PC-3 (cell line): ENCODE results near the gene SULT2B1. TPM values are rescaled to one million over a fixed set of nuclear protein-coding genes. Genes with fewer than 3 reads are reported as not detected.
"Not testable (repeated sequence)": the region's sequence is repeated elsewhere in the genome, so short reads cannot be mapped to it uniquely, and the experiment has no call there.

Source experiments
- ATAC-seq: fragments of 200-7000 bp; cut with Tn5 transposase; 2 replicates; pipeline ENCODE4 v1.9.1; 2020; ENCODE audit warnings: mild to moderate bottlenecking, moderate library complexity
- BruUV-seq: library from RNA; stranded (reverse); fragments of 400-500 nt; replicated peaks from 2 replicates; lab custom pipeline; 2021; lab: Mats Ljungman, UMichigan
- CTCF ChIA-PET: fragments of 300-600 bp; sonication (Branson Sonifier 250); formaldehyde crosslinking; loops from one replicate; lab custom pipeline; 2022; ENCODE audit warnings: antibody characterized with exemption; lab: Charles Lee
- POLR2A ChIA-PET: fragments of 300-600 bp; sonication (Branson Sonifier 250); formaldehyde crosslinking; loops from one replicate; lab custom pipeline; 2022; ENCODE audit warnings: antibody characterized with exemption; ENCODE audit not compliant: unreplicated experiment; lab: Charles Lee
- DNase-seq: peaks from one replicate; pipeline ENCODE4 v3.0.0-alpha.2; 2015
- H2AFZ ChIP-seq: fragments of 300-600 bp; sonication (generic); 2 replicates; pipeline ENCODE4 v1.6.0; 2016; ENCODE audit warnings: antibody characterized with exemption, low read length
- H3F3A ChIP-seq: fragments of 300-600 bp; sonication (generic); one replicate; pipeline ENCODE4 v1.6.0; 2017; ENCODE audit warnings: antibody characterized with exemption, low read length, control low read depth, mild to moderate bottlenecking; ENCODE audit not compliant: unreplicated experiment
- H3K27ac ChIP-seq: fragments of 300-600 bp; sonication (generic); 2 replicates; pipeline ENCODE4 v1.5.1; 2016; ENCODE audit warnings: mild to moderate bottlenecking, low read length
- H3K27me3 ChIP-seq: fragments of 300-600 bp; sonication (generic); 2 replicates; pipeline ENCODE4 v1.6.1; 2016; ENCODE audit warnings: low read length, mixed read lengths
- H3K36me3 ChIP-seq: fragments of 300-600 bp; sonication (generic); 2 replicates; pipeline ENCODE4 v1.6.1; 2016; ENCODE audit warnings: low read depth, mixed run types, low read length, mixed read lengths
- H3K4me1 ChIP-seq: fragments of 300-600 bp; sonication (generic); 2 replicates; pipeline ENCODE4 v1.5.1; 2016; ENCODE audit warnings: low read length; ENCODE audit not compliant: insufficient read depth
- H3K4me2 ChIP-seq: fragments of 300-600 bp; sonication (generic); 2 replicates; pipeline ENCODE4 v1.6.0; 2016; ENCODE audit warnings: low read length
- H3K4me3 ChIP-seq: fragments of 300-600 bp; sonication (generic); 2 replicates; pipeline ENCODE4 v1.5.1; 2016; ENCODE audit warnings: mild to moderate bottlenecking, low read length, mixed read lengths
- H3K79me2 ChIP-seq: fragments of 300-600 bp; sonication (generic); 2 replicates; pipeline ENCODE4 v1.6.1; 2017; ENCODE audit warnings: low read length, mixed read lengths
- H3K9ac ChIP-seq: fragments of 300-600 bp; sonication (generic); 2 replicates; pipeline ENCODE4 v1.6.0; 2016; ENCODE audit warnings: mild to moderate bottlenecking, low read length
- H3K9me2 ChIP-seq: fragments of 300-600 bp; sonication (generic); replicated peaks from 2 replicates; pipeline ENCODE4 v1.6.1; 2016; ENCODE audit warnings: mixed run types, low read length, mixed read lengths
- H3K9me3 ChIP-seq: fragments of 300-600 bp; sonication (generic); 2 replicates; pipeline ENCODE4 v1.6.1; 2016; ENCODE audit warnings: low read length, mixed read lengths
- H4K20me1 ChIP-seq: fragments of 300-600 bp; sonication (generic); 2 replicates; pipeline ENCODE4 v1.6.1; 2016; ENCODE audit warnings: low read length, mixed read lengths
- EZH2 ChIP-seq: fragments of 300-600 bp; sonication (generic); IDR thresholded peaks from one replicate; pipeline ENCODE4 v1.6.1; 2017; ENCODE audit warnings: antibody characterized with exemption, mild to moderate bottlenecking, low read length; ENCODE audit not compliant: unreplicated experiment
- EZH2phosphoT487 ChIP-seq: fragments of 300-600 bp; sonication (generic); IDR thresholded peaks from 2 replicates; pipeline ENCODE4 v1.6.1; 2018; ENCODE audit warnings: mild to moderate bottlenecking, antibody characterized with exemption, low read length, borderline replicate concordance
- intact Hi-C: fragments of 100-400 bp; cut with micrococcal nuclease; formaldehyde crosslinking; loops from 2 replicates; pipeline ENCODE4 v1.9.0; 2023
- total RNA-seq: library from RNA; depleted of rRNA; stranded (reverse); fragments of >200 nt; gene quantifications from 2 replicates; pipeline ENCODE4 v1.2.3, GENCODE V29; 2014
- TF ChIP-seq, protein P1 (sequence below): fragments of 300-600 bp; sonication (generic); conservative IDR thresholded peaks from 2 replicates; pipeline ENCODE4 v1.5.1; 2017; ENCODE audit warnings: antibody characterized with exemption, low read depth, mild to moderate bottlenecking, low read length

SULT2B1 gene
- total RNA-seq, 1 experiment from 2014 or later = 6.7 TPM

DNA sequence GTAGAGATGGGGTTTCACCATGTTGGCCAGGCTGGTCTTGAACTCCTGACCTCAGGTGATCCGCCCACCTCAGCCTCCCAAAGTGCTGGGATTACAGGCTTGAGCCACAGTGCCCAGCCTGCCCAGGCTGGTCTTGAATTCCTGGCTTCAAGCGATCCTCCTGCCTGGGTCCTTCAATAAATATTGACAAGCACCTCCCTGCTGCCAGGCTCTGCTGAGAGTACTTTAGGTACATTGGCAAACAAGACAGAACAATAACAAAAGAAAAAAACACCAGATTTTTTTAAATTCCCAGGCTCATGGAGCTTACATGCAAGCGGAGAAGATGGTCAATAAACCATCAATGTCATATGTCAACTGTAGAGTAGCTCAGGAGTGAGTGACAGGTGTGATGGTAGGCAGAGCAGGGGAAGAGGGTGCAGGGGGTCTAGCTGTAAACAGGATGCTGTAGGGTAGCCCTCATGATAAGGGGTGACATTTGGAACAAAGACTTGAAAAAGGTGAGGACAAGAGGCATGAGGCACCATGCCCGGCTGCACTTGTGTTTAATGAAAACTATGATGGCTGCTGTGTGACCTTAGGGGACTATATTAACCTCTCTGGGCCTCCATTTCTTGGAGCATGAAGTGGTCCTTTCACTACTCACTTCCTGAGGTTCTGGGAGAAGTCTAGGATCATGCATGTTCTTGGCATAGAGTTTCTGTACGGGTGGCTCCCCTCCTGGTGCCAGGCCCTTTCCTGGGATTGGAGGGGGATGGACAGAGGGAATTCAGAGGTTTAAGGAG lies 19.6 kb downstream of the SULT2B1 start:
- H3K4me2 ChIP-seq = no peak overlapping the region
- no peak overlapping the region for H3K4me3 ChIP-seq
- ChIA-PET POLR2A (no interaction called here), CTCF (interaction anchor here (0.9 kb wide), 1 partner anchor 13 kb away, joined by 4 read pairs; no protein-coding TSS in a partner anchor)
- no peak for DNase-seq
- no peaks in the 10 kb centered on the region for H3F3A ChIP-seq
- H3K9me2 ChIP-seq = no peaks in the 10 kb centered on the region
- no peaks in the 10 kb centered on the region for H3K79me2 ChIP-seq
- H2AFZ ChIP-seq = no peak overlapping the region
- H3K9ac ChIP-seq = no peak overlapping the region
- no peaks in the 10 kb centered on the region for H3K36me3 ChIP-seq
- no peak for TF ChIP-seq EZH2
- TF ChIP-seq EZH2phosphoT487 = no peak
- TF ChIP-seq, protein P1, sequence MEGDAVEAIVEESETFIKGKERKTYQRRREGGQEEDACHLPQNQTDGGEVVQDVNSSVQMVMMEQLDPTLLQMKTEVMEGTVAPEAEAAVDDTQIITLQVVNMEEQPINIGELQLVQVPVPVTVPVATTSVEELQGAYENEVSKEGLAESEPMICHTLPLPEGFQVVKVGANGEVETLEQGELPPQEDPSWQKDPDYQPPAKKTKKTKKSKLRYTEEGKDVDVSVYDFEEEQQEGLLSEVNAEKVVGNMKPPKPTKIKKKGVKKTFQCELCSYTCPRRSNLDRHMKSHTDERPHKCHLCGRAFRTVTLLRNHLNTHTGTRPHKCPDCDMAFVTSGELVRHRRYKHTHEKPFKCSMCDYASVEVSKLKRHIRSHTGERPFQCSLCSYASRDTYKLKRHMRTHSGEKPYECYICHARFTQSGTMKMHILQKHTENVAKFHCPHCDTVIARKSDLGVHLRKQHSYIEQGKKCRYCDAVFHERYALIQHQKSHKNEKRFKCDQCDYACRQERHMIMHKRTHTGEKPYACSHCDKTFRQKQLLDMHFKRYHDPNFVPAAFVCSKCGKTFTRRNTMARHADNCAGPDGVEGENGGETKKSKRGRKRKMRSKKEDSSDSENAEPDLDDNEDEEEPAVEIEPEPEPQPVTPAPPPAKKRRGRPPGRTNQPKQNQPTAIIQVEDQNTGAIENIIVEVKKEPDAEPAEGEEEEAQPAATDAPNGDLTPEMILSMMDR = no peak
- no peak overlapping the region for H3K27ac ChIP-seq
- ATAC-seq = no peak
- H3K27me3 ChIP-seq = no peaks in the 10 kb centered on the region
- peaks cover 10% of the 10 kb centered on the region for H3K4me1 ChIP-seq
- BruUV-seq = no TSS peak
- no peaks in the 10 kb centered on the region for H4K20me1 ChIP-seq
- intact Hi-C loops = no loop called here
- no peaks in the 10 kb centered on the region for H3K9me3 ChIP-seq

DNA sequence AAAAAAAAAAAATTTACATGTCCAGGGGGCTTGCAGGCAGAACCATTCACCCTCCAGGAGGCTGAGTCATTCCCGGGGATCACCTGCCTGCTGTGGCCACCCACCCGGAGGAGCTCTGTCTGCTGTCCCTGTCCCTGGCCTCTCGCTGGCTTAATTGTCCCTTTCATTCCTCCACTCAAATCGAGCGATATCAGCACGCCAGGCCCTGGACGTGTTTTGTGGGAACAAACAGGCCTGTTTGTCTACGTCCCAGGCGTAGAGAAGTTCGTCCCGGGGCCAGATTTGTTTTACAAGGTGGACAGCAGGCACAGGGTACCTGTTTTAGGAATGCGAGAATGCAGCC lies 21.2 kb downstream of the SULT2B1 start:
- H3K36me3 ChIP-seq = no peaks in the 10 kb centered on the region
- no peak overlapping the region for H3K9ac ChIP-seq
- H3K4me2 ChIP-seq = no peak overlapping the region
- ChIA-PET CTCF (no interaction called here), POLR2A (no interaction called here)
- ATAC-seq (no peak), DNase-seq (no peak)
- no peaks in the 10 kb centered on the region for H3K9me2 ChIP-seq
- intact Hi-C loops = no loop called here
- no peak overlapping the region for H3K4me3 ChIP-seq
- H3K27ac ChIP-seq = no peak overlapping the region
- H2AFZ ChIP-seq = no peak overlapping the region
- no peaks in the 10 kb centered on the region for H3F3A ChIP-seq
- no peak for TF ChIP-seq EZH2phosphoT487
- TF ChIP-seq, protein P1 = no peak
- TF ChIP-seq EZH2 = no peak
- H3K9me3 ChIP-seq = no peaks in the 10 kb centered on the region
- peaks cover 6% of the 10 kb centered on the region for H3K4me1 ChIP-seq
- H3K79me2 ChIP-seq = no peaks in the 10 kb centered on the region
- no TSS peak for BruUV-seq
- no peaks in the 10 kb centered on the region for H3K27me3 ChIP-seq
- H4K20me1 ChIP-seq = no peaks in the 10 kb centered on the region

DNA sequence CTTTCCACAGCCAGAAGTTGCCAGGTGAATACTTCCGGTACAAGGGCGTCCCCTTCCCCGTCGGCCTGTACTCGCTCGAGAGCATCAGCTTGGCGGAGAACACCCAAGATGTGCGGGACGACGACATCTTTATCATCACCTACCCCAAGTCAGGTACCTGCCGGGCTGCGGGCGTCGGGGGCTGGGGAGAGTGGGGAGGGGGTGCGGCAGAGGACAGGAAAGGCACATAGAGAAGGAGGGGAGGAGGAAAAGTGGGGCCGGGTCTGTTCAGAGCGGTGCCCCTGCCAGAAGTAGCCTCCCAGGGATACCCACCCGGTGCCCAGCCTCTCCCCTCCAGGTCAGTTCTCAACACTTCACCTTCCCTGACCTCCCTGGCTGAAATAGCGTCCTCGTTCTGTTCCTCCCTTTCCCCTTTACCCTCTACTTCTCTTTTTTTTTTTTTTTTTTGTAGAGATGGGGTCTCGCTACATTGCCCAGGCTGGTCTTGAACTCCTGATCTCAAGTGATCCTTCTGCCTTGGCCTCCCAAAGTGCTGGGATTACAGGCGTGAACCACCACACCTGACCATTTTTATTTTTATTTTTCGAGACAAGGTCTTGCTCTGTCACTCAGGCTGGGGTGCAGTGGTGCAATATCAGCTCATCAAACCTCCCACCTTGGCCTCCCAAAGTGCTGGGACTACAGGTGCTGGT lies 24.1 kb downstream of the SULT2B1 start:
- H3F3A ChIP-seq = no peaks in the 10 kb centered on the region
- H3K4me2 ChIP-seq = no peak overlapping the region
- no peaks in the 10 kb centered on the region for H3K4me1 ChIP-seq
- no peak overlapping the region for H3K9ac ChIP-seq
- ATAC-seq = no peak
- DNase-seq = no peak
- no peaks in the 10 kb centered on the region for H4K20me1 ChIP-seq
- ChIA-PET CTCF (no interaction called here), POLR2A (interaction anchor here (0.6 kb wide), 1 partner anchor 418 kb away, joined by 8 read pairs; the partner anchor contains the start of gene RUVBL2)
- H3K27me3 ChIP-seq = no peaks in the 10 kb centered on the region
- no TSS peak for BruUV-seq
- no peaks in the 10 kb centered on the region for H3K9me3 ChIP-seq
- no peak for TF ChIP-seq EZH2phosphoT487
- no peak for TF ChIP-seq EZH2
- TF ChIP-seq, protein P1 = no peak
- no peaks in the 10 kb centered on the region for H3K36me3 ChIP-seq
- H3K27ac ChIP-seq = no peak overlapping the region
- no peak overlapping the region for H3K4me3 ChIP-seq
- intact Hi-C loops = no loop called here
- no peaks in the 10 kb centered on the region for H3K9me2 ChIP-seq
- no peak overlapping the region for H2AFZ ChIP-seq
- no peaks in the 10 kb centered on the region for H3K79me2 ChIP-seq

DNA sequence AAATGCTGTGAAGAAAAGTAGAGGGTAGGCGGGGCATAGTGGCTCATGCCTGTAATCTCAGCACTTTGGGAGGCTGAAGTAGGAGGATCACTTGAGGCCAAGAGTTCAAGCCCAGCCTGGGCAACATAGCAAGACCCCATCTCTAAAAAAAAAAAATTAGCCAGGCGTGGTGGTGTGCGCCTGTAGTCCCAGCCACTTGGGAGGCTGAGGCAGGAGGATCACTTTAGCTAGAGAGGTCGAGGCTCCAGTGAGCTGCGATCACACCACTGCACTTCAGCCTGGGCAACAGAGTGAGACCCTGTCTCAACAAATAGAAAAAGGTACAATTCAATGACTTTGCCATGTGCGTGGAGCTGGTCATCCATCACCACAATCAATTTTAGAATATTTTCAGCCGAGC lies 25.9 kb downstream of the SULT2B1 start:
- BruUV-seq, H3K79me2 ChIP-seq, H3K4me2 ChIP-seq, H4K20me1 ChIP-seq, DNase-seq, H3K9me2 ChIP-seq, H3K9ac ChIP-seq, H3K9me3 ChIP-seq, intact Hi-C loops, ATAC-seq, CTCF ChIA-PET, H3K4me1 ChIP-seq, H3K36me3 ChIP-seq, H3K4me3 ChIP-seq, H3F3A ChIP-seq, H2AFZ ChIP-seq, H3K27ac ChIP-seq, H3K27me3 ChIP-seq: not testable (repeated sequence)
- POLR2A ChIA-PET = interaction anchor here (0.6 kb wide), 1 partner anchor 49 kb away, joined by 3 read pairs; no protein-coding TSS in a partner anchor
